GM23338 (cell line): ENCODE results near the gene ANKRD17. TPM values are rescaled to one million over a fixed set of nuclear protein-coding genes. Genes with fewer than 3 reads are reported as not detected.

ENCODE experiments used
- ATAC-seq: fragments of 200-7000 bp; cut with Tn5 transposase; 3 replicates; pipeline ENCODE4 v1.9.1; 2020
- DNase-seq: peaks from one replicate; pipeline ENCODE4 v3.0.0-alpha.2; 2015; ENCODE audit warnings: low spot score
- H2AFZ ChIP-seq: fragments of 200-600 bp; sonication (generic); 2 replicates; pipeline ENCODE4 v1.8.0; 2016; ENCODE audit warnings: antibody characterized with exemption, mild to moderate bottlenecking, moderate library complexity
- H3F3A ChIP-seq: fragments of 200-600 bp; sonication (generic); replicated peaks from 2 replicates; pipeline ENCODE4 v1.8.0; 2017; ENCODE audit warnings: antibody characterized with exemption, mixed run types, low read depth
- H3K27ac ChIP-seq: fragments of 200-600 bp; sonication (generic); 2 replicates; pipeline ENCODE4 v1.6.1; 2016; ENCODE audit warnings: low read depth
- H3K27me3 ChIP-seq: fragments of 200-600 bp; sonication (generic); 2 replicates; pipeline ENCODE4 v1.8.0; 2016; ENCODE audit warnings: mild to moderate bottlenecking, mixed run types, moderate library complexity; ENCODE audit not compliant: insufficient read depth
- H3K36me3 ChIP-seq: fragments of 200-600 bp; sonication (generic); 2 replicates; pipeline ENCODE4 v1.8.0; 2016; ENCODE audit warnings: mild to moderate bottlenecking; ENCODE audit not compliant: insufficient read depth
- H3K4me1 ChIP-seq: fragments of 200-600 bp; sonication (generic); 2 replicates; pipeline ENCODE4 v1.8.0; 2016; ENCODE audit warnings: mild to moderate bottlenecking, moderate library complexity; ENCODE audit not compliant: insufficient read depth
- H3K4me2 ChIP-seq: fragments of 200-600 bp; sonication (generic); 2 replicates; pipeline ENCODE4 v1.7.1; 2017; ENCODE audit warnings: mixed run types
- H3K4me3 ChIP-seq: fragments of 200-600 bp; sonication (generic); 2 replicates; pipeline ENCODE4 v1.6.1; 2016; ENCODE audit warnings: mixed run types
- H3K79me2 ChIP-seq: fragments of 200-600 bp; sonication (generic); replicated peaks from 2 replicates; pipeline ENCODE4 v1.8.0; 2017; ENCODE audit warnings: mild to moderate bottlenecking; ENCODE audit not compliant: insufficient read depth
- H3K9me2 ChIP-seq: fragments of 200-600 bp; sonication (generic); 2 replicates; pipeline ENCODE4 v1.8.0; 2017; ENCODE audit not compliant: insufficient read depth
- H4K20me1 ChIP-seq: fragments of 200-600 bp; sonication (generic); replicated peaks from 2 replicates; pipeline ENCODE4 v1.8.0; 2017; ENCODE audit warnings: mild to moderate bottlenecking; ENCODE audit not compliant: insufficient read depth
- H3K27ac Mint-ChIP-seq: 2 replicates; pipeline ENCODE4 v1.8.0; 2020; ENCODE audit warnings: inconsistent platforms, mild to moderate bottlenecking, moderate library complexity, mixed read lengths
- H3K27me3 Mint-ChIP-seq: 3 replicates; pipeline ENCODE4 v1.8.0; 2022; ENCODE audit warnings: low read depth, mild to moderate bottlenecking, moderate library complexity, mixed read lengths, inconsistent platforms; ENCODE audit not compliant: insufficient read depth, poor library complexity
- H3K36me3 Mint-ChIP-seq: 3 replicates; pipeline ENCODE4 v1.8.0; 2021; ENCODE audit warnings: low read depth, mild to moderate bottlenecking, inconsistent platforms, moderate library complexity, mixed read lengths
- H3K4me1 Mint-ChIP-seq: 3 replicates; pipeline ENCODE4 v1.8.0; 2020; ENCODE audit warnings: mild to moderate bottlenecking, inconsistent platforms, mixed read lengths
- H3K4me3 Mint-ChIP-seq: 3 replicates; pipeline ENCODE4 v1.8.0; 2021; ENCODE audit warnings: moderate library complexity, mild to moderate bottlenecking, inconsistent platforms, mixed read lengths
- H3K9me3 Mint-ChIP-seq: 3 replicates; pipeline ENCODE4 v1.8.0; 2020; ENCODE audit warnings: moderate library complexity, mild to moderate bottlenecking, inconsistent platforms, mixed read lengths
- CREB1 ChIP-seq: fragments of 250-450 bp; sonication (Bioruptor Pico); IDR thresholded peaks from 2 replicates; pipeline ENCODE4 v1.5.0; 2020; ENCODE audit warnings: low read depth, mild to moderate bottlenecking, moderate library complexity
- CTCF ChIP-seq, 2 experiments: fragments of 200-600 bp in 1 of 2; sonication (generic) in 1 of 2; conservative IDR thresholded peaks; 2 replicates each; pipeline versions ENCODE4 v1.5.1 to v1.6.1; 2016 to 2017; ENCODE audit warnings: antibody characterized with exemption in 2 of 2, low read depth in 2 of 2, mild to moderate bottlenecking in 2 of 2, moderate library complexity in 1 of 2
- ETS1 ChIP-seq: IDR thresholded peaks from 2 replicates; pipeline ENCODE4 v1.6.1; 2016; ENCODE audit warnings: antibody characterized with exemption
- EZH2 ChIP-seq: fragments of 200-600 bp; sonication (generic); IDR thresholded peaks from one replicate; pipeline ENCODE4 v1.8.0; 2017; ENCODE audit warnings: antibody characterized with exemption, mild to moderate bottlenecking, low read depth; ENCODE audit not compliant: unreplicated experiment
- EZH2phosphoT487 ChIP-seq: fragments of 200-600 bp; sonication (generic); IDR thresholded peaks from one replicate; pipeline ENCODE4 v1.8.1; 2018; ENCODE audit warnings: antibody characterized with exemption; ENCODE audit not compliant: unreplicated experiment
- JUNB ChIP-seq: IDR thresholded peaks from one replicate; pipeline ENCODE4 v1.6.1; 2016; ENCODE audit warnings: antibody characterized with exemption; ENCODE audit not compliant: unreplicated experiment
- NANOG ChIP-seq: IDR thresholded peaks from 2 replicates; pipeline ENCODE4 v1.6.1; 2016; ENCODE audit warnings: antibody characterized with exemption, borderline replicate concordance
- POLR2AphosphoS5 ChIP-seq: IDR thresholded peaks from 2 replicates; pipeline ENCODE4 v1.6.1; 2016; ENCODE audit warnings: antibody characterized with exemption, low read depth
- REST ChIP-seq: IDR thresholded peaks from one replicate; pipeline ENCODE4 v1.6.1; 2018; ENCODE audit warnings: antibody characterized with exemption; ENCODE audit not compliant: unreplicated experiment
- STAT1 ChIP-seq: IDR thresholded peaks from one replicate; pipeline ENCODE4 v1.6.1; 2016; ENCODE audit warnings: antibody characterized with exemption; ENCODE audit not compliant: unreplicated experiment
- ZNF114 ChIP-seq: fragments of 250-450 bp; sonication (Bioruptor Pico); IDR thresholded peaks from 2 replicates; pipeline ENCODE4 v1.5.0; 2020; ENCODE audit warnings: mild to moderate bottlenecking, moderate library complexity
- ZNF331 ChIP-seq: fragments of 250-450 bp; sonication (Bioruptor Pico); IDR thresholded peaks from 2 replicates; pipeline ENCODE4 v1.5.0; 2020; ENCODE audit warnings: low read depth, mild to moderate bottlenecking, moderate library complexity
- ZNF462 ChIP-seq: fragments of 250-450 bp; sonication (Bioruptor Pico); IDR thresholded peaks from 2 replicates; pipeline ENCODE4 v1.5.0; 2020; ENCODE audit warnings: mild to moderate bottlenecking, moderate library complexity
- polyA plus RNA-seq: library from polyadenylated mRNA; unstranded; fragments of >200 nt; fragmentation: Nextera tagmentation; extraction: Ambion mirVana; gene quantifications from 2 replicates; pipeline ENCODE4 v1.2.1, GENCODE V29; 2016
- total RNA-seq: library from RNA; depleted of rRNA; stranded (reverse); fragments of >200 nt; shearing (Covaris generic); gene quantifications from 2 replicates; pipeline ENCODE4 v1.2.3, GENCODE V29; 2014

ANKRD17 gene
- total and polyA plus RNA-seq, 2 experiments from 2014 or later: 41.9 to 85.3 TPM

GRCh38 chr4:73277201-73277600 is 18.6 kb upstream of the ANKRD17 start:
- no peaks in the 10 kb centered on the region for H3K9me2 ChIP-seq
- no peaks in the 10 kb centered on the region for H3K27me3 ChIP-seq
- H3K4me3 ChIP-seq: no peak overlapping the region
- no peak overlapping the region for H2AFZ ChIP-seq
- H3K27ac Mint-ChIP-seq: no peak overlapping the region
- no peaks in the 10 kb centered on the region for H3K4me1 ChIP-seq
- H3K27me3 Mint-ChIP-seq: peaks cover 4% of the 10 kb centered on the region
- no peaks in the 10 kb centered on the region for H3K79me2 ChIP-seq
- ATAC-seq (no peak), DNase-seq (no peak)
- no peaks in the 10 kb centered on the region for H3F3A ChIP-seq
- H3K4me3 Mint-ChIP-seq: no peak overlapping the region
- H3K4me2 ChIP-seq: no peak overlapping the region
- H3K27ac ChIP-seq: no peak overlapping the region
- H3K4me1 Mint-ChIP-seq: no peaks in the 10 kb centered on the region
- no peaks in the 10 kb centered on the region for H4K20me1 ChIP-seq
- TF ChIP-seq NANOG (no peak), JUNB (no peak), CTCF (conservative IDR thresholded peaks at IDR 0.05; ENCODE audit: low read depth in 2 of 2) (no peak), REST (no peak), ZNF462 (CRISPR knock-in tag) (no peak), ZNF114 (CRISPR knock-in tag) (no peak), EZH2phosphoT487 (no peak), STAT1 (no peak), ZNF331 (CRISPR knock-in tag) (no peak), EZH2 (no peak), POLR2AphosphoS5 (no peak), ETS1 (no peak), CREB1 (CRISPR knock-in tag) (no peak)
- peaks cover 17% of the 10 kb centered on the region for H3K9me3 Mint-ChIP-seq
- H3K36me3 ChIP-seq: no peaks in the 10 kb centered on the region
- H3K36me3 Mint-ChIP-seq: peaks cover 14% of the 10 kb centered on the region
